ENCODE results near the gene MAFG. TPM values are rescaled to one million over a fixed set of nuclear protein-coding genes. Genes with fewer than 3 reads are reported as not detected.

The MAFG gene
- total RNA-seq, 2 experiments from 2014 or later, result 15.3 to 18.3 TPM

DNA sequence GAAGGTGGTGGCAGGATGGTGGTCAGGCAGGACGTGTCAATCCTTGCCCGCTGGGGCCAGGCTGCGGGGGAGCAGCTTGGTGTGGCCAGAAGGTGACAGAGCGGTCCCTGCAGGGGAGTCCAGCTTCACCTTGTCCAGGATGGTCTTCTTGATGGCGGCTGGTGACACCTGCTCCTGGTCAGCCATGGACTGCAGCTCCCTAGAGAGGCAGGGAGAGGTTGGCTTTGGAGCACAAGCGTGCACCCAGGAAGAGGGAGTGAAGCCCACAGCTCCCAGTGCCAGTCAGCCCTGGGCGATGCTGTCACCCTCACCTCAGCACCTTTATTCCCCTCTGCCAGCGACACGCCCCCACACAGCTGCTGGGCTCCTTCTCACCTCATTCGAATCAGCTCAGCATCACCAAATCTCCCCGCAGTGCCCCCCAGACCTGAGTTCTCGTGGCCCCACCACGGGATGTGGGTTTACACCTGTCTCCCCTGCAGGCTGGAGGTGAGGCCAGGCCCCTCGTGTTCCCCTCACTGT lies 5.7 kb upstream of the MAFG start:
- Mint-ChIP-seq H3K27ac (no peak overlapping the region), H3K27me3 (peaks cover 2% of the 10 kb centered on the region), H3K9me3 (ENCODE audit: low read depth) (no peaks in the 10 kb centered on the region), H3K4me1 (peaks cover 16% of the 10 kb centered on the region), H3K36me3 (ENCODE audit: low read depth) (peaks cover 24% of the 10 kb centered on the region), H3K4me3 (no peak overlapping the region)
- intact Hi-C loops (cut with DNase I, micrococcal nuclease), result no loop called here
- POLR2A ChIA-PET, result no interaction called here
- CTCF ChIA-PET, result interaction anchor here (0.7 to 1.5 kb wide), 2 partner anchors 26 to 59 kb away, joined by 3 read pairs; no protein-coding TSS in a partner anchor
- DNase-seq (no peak), ATAC-seq (no peak)

DNA sequence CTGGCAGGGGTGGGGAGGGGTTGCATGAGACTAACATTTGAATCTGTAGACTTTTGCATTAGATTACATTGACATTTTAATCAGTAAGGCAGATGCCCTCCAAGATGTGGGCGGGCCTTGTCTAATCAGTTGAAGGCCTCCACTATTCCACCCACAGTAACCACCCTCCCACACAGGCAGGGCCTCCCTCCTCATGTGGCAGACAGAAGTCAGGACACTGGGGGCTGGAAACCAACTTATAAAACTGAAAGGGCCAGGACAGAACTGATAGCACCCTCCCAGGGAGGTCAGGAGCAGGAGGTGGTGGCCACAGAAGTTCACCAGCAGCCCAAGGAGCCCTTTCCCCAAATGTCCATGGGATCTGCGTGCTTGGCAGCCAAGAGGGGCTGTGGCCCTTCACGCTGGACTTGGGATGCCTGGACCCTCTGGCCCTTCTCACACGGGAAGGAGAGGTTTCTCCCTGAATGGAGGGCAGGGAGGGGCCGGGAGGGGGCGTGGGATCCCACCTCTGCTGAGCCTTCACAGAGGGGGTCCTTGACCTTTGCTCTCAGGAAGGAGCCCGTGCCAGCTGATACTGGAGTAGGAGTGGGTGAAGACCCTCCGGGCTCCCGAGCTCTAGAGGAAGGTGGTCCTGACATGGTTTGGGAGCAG lies 4.9 kb upstream of the MAFG start:
- Mint-ChIP-seq H3K4me1 (peaks cover 11% of the 10 kb centered on the region), H3K9me3 (ENCODE audit: low read depth) (no peaks in the 10 kb centered on the region), H3K4me3 (no peak overlapping the region), H3K27me3 (peaks cover 2% of the 10 kb centered on the region), H3K36me3 (ENCODE audit: low read depth) (peaks cover 24% of the 10 kb centered on the region), H3K27ac (no peak overlapping the region)
- intact Hi-C loops (cut with DNase I, micrococcal nuclease), result no loop called here
- ChIA-PET POLR2A (no interaction called here), CTCF (no interaction called here)
- DNase-seq, result no peak
- no peak for ATAC-seq

DNA sequence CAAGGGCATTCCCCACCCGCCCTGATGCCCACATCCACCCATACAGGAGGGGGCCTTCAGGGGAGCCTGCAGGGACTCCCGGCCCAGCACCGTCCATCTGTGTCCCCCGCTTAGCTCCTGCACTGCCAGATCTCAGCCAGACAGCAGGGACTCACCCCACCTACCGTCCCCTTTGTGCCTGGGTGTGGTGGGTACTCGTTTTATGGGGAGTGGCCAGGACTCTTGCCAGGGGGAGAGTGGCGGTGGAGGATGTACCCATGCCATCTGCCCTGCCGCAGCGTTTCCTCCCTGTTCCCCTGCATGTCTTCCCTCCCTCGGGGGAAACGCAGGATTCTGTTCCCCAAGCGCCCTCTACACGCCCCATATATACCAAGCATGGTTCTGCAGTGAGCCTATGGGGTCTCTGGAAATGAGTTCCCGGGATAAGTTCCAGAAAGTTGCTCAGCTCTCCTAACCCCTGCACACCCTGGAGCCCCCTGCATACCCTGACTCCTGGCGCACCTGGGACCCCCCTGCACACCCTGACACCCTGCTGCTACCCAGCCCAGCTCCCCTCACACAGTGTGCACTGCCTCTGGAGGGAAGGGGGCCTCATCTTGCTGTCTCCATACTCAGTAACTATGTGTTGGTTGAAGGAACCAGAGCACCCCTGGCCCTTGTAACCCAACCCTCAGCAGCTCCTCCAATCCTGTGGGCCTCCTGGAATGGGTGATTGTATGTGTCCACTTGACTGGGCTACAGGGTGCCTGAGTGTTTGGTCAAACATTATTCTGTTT lies 4.2 kb upstream of the MAFG start:
- POLR2A ChIA-PET, result no interaction called here
- Mint-ChIP-seq H3K36me3 (ENCODE audit: low read depth) (peaks cover 24% of the 10 kb centered on the region), H3K27me3 (peaks cover 2% of the 10 kb centered on the region), H3K4me3 (no peak overlapping the region), H3K4me1 (peaks cover 11% of the 10 kb centered on the region), H3K27ac (no peak overlapping the region), H3K9me3 (ENCODE audit: low read depth) (no peaks in the 10 kb centered on the region)
- DNase-seq, result no peak
- CTCF ChIA-PET, result no interaction called here
- ATAC-seq, result no peak
- intact Hi-C loops (cut with DNase I, micrococcal nuclease), result no loop called here

DNA sequence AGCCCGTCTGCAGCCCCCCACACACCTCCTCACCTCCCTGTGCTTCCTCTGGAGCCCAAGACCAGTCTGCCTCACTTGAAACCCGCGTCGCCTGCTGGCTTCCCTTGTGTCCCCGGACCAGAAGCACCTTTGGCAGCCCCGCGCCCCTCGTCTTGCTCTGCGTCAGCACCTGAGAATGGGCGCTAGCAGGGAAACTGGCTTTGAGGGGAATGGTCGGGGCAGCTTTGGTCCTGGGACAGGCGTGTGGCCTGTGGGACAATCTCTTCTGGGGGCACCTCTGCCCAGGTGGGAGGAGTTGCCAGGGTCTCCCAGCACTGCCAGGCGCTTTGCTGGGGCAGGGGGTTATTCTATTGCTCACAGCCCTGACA lies 3.6 kb upstream of the MAFG start:
- H3K4me1 Mint-ChIP-seq, result peaks cover 15% of the 10 kb centered on the region
- no peak for DNase-seq
- H3K27me3 Mint-ChIP-seq, result peaks cover 2% of the 10 kb centered on the region
- no peak overlapping the region for H3K27ac Mint-ChIP-seq
- POLR2A ChIA-PET, result interaction anchor here (0.7 kb wide), 1 partner anchor 7 kb away, joined by 3 read pairs; no protein-coding TSS in a partner anchor
- intact Hi-C loops (cut with DNase I, micrococcal nuclease), result no loop called here
- no peak overlapping the region for H3K4me3 Mint-ChIP-seq
- peaks cover 24% of the 10 kb centered on the region for H3K36me3 Mint-ChIP-seq (ENCODE audit: low read depth)
- H3K9me3 Mint-ChIP-seq (ENCODE audit: low read depth), result no peaks in the 10 kb centered on the region
- CTCF ChIA-PET, result interaction anchor here (0.7 kb wide), 1 partner anchor 28 kb away, joined by 3 read pairs; no protein-coding TSS in a partner anchor
- ATAC-seq, result no peak

GRCh38 chr17:81930142-81931125 lies 2.9 kb upstream of the MAFG start:
- H3K36me3 Mint-ChIP-seq (ENCODE audit: low read depth), result peaks cover 19% of the 10 kb centered on the region
- ATAC-seq, result no peak
- no peaks in the 10 kb centered on the region for H3K9me3 Mint-ChIP-seq (ENCODE audit: low read depth)
- peaks cover 2% of the 10 kb centered on the region for H3K27me3 Mint-ChIP-seq
- intact Hi-C loops (cut with DNase I, micrococcal nuclease), result no loop called here
- CTCF ChIA-PET, result interaction anchor here (0.7 to 1.2 kb wide), 2 partner anchors 29 to 37 kb away, joined by 3 read pairs; no protein-coding TSS in a partner anchor
- H3K27ac Mint-ChIP-seq, result no peak overlapping the region
- H3K4me3 Mint-ChIP-seq, result no peak overlapping the region
- no peak for DNase-seq
- POLR2A ChIA-PET, result interaction anchor here (0.6 to 0.7 kb wide), 2 partner anchors 8 to 364 kb away, joined by 3 to 4 read pairs; no protein-coding TSS in a partner anchor
- H3K4me1 Mint-ChIP-seq, result peaks cover 17% of the 10 kb centered on the region

- H3K4me1 Mint-ChIP-seq, result peaks cover 24% of the 10 kb centered on the region
- H3K27me3 Mint-ChIP-seq, result peaks cover 2% of the 10 kb centered on the region
- H3K27ac Mint-ChIP-seq, result no peak overlapping the region
- H3K36me3 Mint-ChIP-seq (ENCODE audit: low read depth), result peaks cover 12% of the 10 kb centered on the region
- intact Hi-C loops (cut with DNase I, micrococcal nuclease), result loop anchor here (5.0 to 10.0 kb wide), 2 partner anchors 37 to 365 kb away; partner anchors contain the start of genes ALYREF (in 1 of the 2) and ANAPC11 (in 1 of the 2)
- ATAC-seq (no peak), DNase-seq (no peak)
- H3K4me3 Mint-ChIP-seq, result peak overlapping the region; percentile 70
- ChIA-PET CTCF (interaction anchor here (1.0 to 1.2 kb wide), 2 partner anchors 30 to 38 kb away, joined by 3 read pairs; no protein-coding TSS in a partner anchor), POLR2A (no interaction called here)
- no peaks in the 10 kb centered on the region for H3K9me3 Mint-ChIP-seq (ENCODE audit: low read depth)
Observed at GRCh38 chr17:81929253-81930141, 2.0 kb upstream of the MAFG start.

- Mint-ChIP-seq H3K27me3 (peaks cover 2% of the 10 kb centered on the region), H3K4me3 (peak overlapping the region; percentile 70), H3K27ac (no peak overlapping the region), H3K36me3 (ENCODE audit: low read depth) (peaks cover 8% of the 10 kb centered on the region), H3K9me3 (ENCODE audit: low read depth) (no peaks in the 10 kb centered on the region), H3K4me1 (peaks cover 28% of the 10 kb centered on the region)
- ATAC-seq, result no peak
- intact Hi-C loops (cut with DNase I, micrococcal nuclease), result loop anchor here (1.0 to 10.0 kb wide), 4 partner anchors 9 to 366 kb away; partner anchors contain the start of genes ALYREF (in 1 of the 2), ANAPC11 (in 1 of the 2) and PYCR1 (in 1 of the 2)
- DNase-seq, result no peak
- ChIA-PET POLR2A (no interaction called here), CTCF (interaction anchor here (0.6 to 1.0 kb wide), 3 partner anchors 11 to 207 kb away, joined by 3 read pairs; no protein-coding TSS in a partner anchor)
Observed at GRCh38 chr17:81928544-81929252, 1.2 kb upstream of the MAFG start.

DNA sequence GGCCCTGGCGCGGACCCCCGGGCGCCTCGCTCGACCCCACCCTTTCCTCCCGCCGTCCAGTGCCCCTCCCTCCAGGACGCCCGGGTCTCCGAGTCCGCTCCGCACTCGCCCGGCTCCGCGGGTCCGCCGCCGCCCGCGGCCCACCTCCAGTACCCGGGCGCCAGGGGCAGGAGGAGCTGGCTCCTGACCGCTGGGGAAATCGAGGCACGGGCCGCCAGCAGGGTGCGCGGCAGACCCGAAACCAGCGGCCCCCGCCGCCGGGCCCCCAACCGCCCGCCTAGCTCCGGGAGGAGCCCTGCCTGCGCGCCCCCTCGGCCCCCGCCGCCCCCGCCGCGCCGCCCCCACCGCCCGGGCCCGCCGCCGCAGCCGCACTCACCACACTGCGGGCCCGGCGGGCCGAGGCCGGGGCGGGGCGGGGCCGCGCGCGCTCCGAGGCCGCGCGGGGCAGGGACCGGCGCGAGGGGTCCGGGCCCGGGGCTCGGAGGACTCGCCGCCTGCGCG lies 333 bp downstream of the MAFG start:
- Mint-ChIP-seq H3K4me1 (peaks cover 32% of the 10 kb centered on the region), H3K9me3 (ENCODE audit: low read depth) (no peaks in the 10 kb centered on the region), H3K36me3 (ENCODE audit: low read depth) (peaks cover 7% of the 10 kb centered on the region), H3K27me3 (peaks cover 2% of the 10 kb centered on the region), H3K4me3 (peak overlapping the region; percentile 85), H3K27ac (no peak overlapping the region)
- POLR2A ChIA-PET, result interaction anchor here (0.5 to 1.6 kb wide), 3 partner anchors 9 to 54 kb away, joined by 3 to 4 read pairs (median 3); no protein-coding TSS in a partner anchor
- CTCF ChIA-PET, result interaction anchor here (1.0 to 1.4 kb wide), 3 partner anchors 28 to 103 kb away, joined by 3 read pairs; no protein-coding TSS in a partner anchor
- DNase-seq (no peak), ATAC-seq (peak; percentile 4)
- intact Hi-C loops (cut with DNase I, micrococcal nuclease), result loop anchor here (1.0 to 10.0 kb wide), 11 partner anchors 9 to 368 kb away; partner anchors contain the start of genes PCYT2 (in 2 of the 2), ALYREF (in 1 of the 2), ANAPC11 (in 1 of the 2) and ASPSCR1 (in 1 of the 2)

DNA sequence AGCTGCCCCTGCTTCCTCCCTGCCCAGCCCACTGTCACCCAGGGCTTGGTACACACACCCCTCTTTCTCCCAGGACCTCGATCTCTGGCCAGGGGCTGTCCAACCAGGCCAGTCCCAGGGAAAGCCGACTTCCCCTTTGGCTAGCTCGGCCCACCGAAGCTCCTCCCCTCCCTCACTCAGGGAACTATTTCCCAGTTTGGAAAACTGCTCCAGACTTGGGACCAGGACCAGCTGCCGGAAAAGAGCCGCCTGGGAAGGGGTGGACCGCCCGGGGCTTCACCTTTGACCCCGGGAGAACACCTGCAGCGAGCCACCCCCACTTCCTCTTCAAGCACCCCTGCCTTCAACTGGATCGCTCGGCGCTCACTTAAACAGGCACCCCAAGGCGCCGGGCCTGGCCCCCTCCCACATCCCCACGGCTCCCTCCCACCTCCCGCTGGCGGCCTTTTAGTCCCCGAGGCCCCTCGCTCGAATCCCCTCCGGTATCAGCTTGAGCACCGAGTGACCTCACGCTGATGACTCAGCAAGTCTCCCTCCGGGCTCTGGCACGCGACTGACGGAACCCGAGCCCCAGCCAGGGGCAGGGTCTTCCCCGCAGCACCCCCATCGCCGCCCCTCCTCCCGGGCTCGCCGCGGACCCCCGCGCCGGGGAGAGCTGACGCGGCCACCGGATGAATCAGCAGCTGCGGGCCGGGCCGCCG lies 934 bp downstream of the MAFG start:
- POLR2A ChIA-PET, result interaction anchor here (1.0 to 1.6 kb wide), 2 partner anchors 9 to 53 kb away, joined by 3 to 4 read pairs; no protein-coding TSS in a partner anchor

More for the DNA sequence above, 934 bp downstream of the MAFG start:
- DNase-seq, result peak; percentile 81
- peaks cover 2% of the 10 kb centered on the region for H3K27me3 Mint-ChIP-seq
- H3K9me3 Mint-ChIP-seq (ENCODE audit: low read depth), result no peaks in the 10 kb centered on the region
- peak overlapping the region; percentile 85 for H3K4me3 Mint-ChIP-seq
- intact Hi-C loops (cut with DNase I, micrococcal nuclease), result loop anchor here (1.0 to 10.0 kb wide), 12 partner anchors 8 to 368 kb away; partner anchors contain the start of genes PCYT2 (in 2 of the 2), ALYREF (in 1 of the 2), ANAPC11 (in 1 of the 2) and ARHGDIA (in 1 of the 2)
- H3K4me1 Mint-ChIP-seq, result peaks cover 32% of the 10 kb centered on the region
- peak overlapping the region; percentile 85 for H3K27ac Mint-ChIP-seq
- H3K36me3 Mint-ChIP-seq (ENCODE audit: low read depth), result peaks cover 8% of the 10 kb centered on the region
- ATAC-seq, result peak; percentile 42
- CTCF ChIA-PET, result interaction anchor here (0.6 to 1.4 kb wide), 3 partner anchors 12 to 93 kb away, joined by 3 to 4 read pairs (median 3); no protein-coding TSS in a partner anchor

Data from activated CD4-positive, alpha-beta T cell treated with anti-CD3 and anti-CD28 coated beads for 36 hours (primary cell).